Kidney (tissue), 14 donors: Measurements from ENCODE around the gene VWA8. TPM values are rescaled to one million over a fixed set of nuclear protein-coding genes. Genes with fewer than 3 reads are reported as not detected.
A peak's percentile ranks its signal among the peaks of the same experiment; 100 is the strongest.
"Not testable (repeated sequence)": the region's sequence is repeated elsewhere in the genome, so short reads cannot be mapped to it uniquely, and the experiment has no call there.

ENCODE experiments used
- DNase-seq, 5 donors: peaks; one replicate each; pipeline ENCODE4 v3.0.0-alpha.2; 2013 to 2020
- FAIRE-seq: peaks from 2 replicates; lab custom pipeline; 2012; peaks lifted over from hg19 to GRCh38; lab: Jason Lieb, UNC
- H3K27ac ChIP-seq, 2 donors: one replicate each; pipeline ENCODE4 v1.7.0; 2013; ENCODE audit warnings: low read depth in 2 of 2, low read length in 2 of 2, inconsistent platforms in 1 of 2
- H3K27me3 ChIP-seq: one replicate; pipeline ENCODE4 v1.7.1; 2013; ENCODE audit warnings: low read length, inconsistent platforms; ENCODE audit not compliant: control insufficient read depth, insufficient read depth
- H3K36me3 ChIP-seq, 3 donors: one replicate each; pipeline versions ENCODE4 v1.7.0 to v1.7.1; 2013; ENCODE audit warnings: low read length in 3 of 3, control low read depth in 1 of 3, inconsistent platforms in 1 of 3; ENCODE audit not compliant: insufficient read depth in 3 of 3, control insufficient read depth in 2 of 3
- H3K4me1 ChIP-seq, 3 donors: one replicate each; pipeline versions ENCODE4 v1.7.0 to v1.7.1; 2013; ENCODE audit warnings: low read length in 3 of 3, inconsistent platforms in 1 of 3, low read depth in 1 of 3; ENCODE audit not compliant: control insufficient read depth in 2 of 3, insufficient read depth in 2 of 3
- H3K4me3 ChIP-seq, 3 donors: one replicate each; pipeline versions ENCODE4 v1.7.0 to v1.8.1; 2013; ENCODE audit warnings: low read length in 3 of 3, control low read depth in 1 of 3, inconsistent platforms in 1 of 3
- H3K9ac ChIP-seq, 3 donors: one replicate each; pipeline versions ENCODE4 v1.7.0 to v1.7.1; 2013; ENCODE audit warnings: low read length in 3 of 3, control low read depth in 1 of 3, inconsistent platforms in 1 of 3
- H3K9me3 ChIP-seq, 3 donors: one replicate each; pipeline versions ENCODE4 v1.7.0 to v1.7.1; 2013; ENCODE audit warnings: low read length in 3 of 3, control low read depth in 1 of 3, inconsistent platforms in 1 of 3; ENCODE audit not compliant: control insufficient read depth in 2 of 3, insufficient read depth in 1 of 3
- intact Hi-C: fragments of 100-400 bp; cut with DNase I; formaldehyde crosslinking; loops from one replicate; pipeline ENCODE4 v1.11.1; 2022
- polyA plus RNA-seq: library from polyadenylated mRNA; stranded (reverse); fragments of 350-450 nt; fragmentation: Illumina TruSeq; extraction: RNeasy Lipid Tissue Mini Kit (QIAGEN cat#74804); gene quantifications from one replicate; pipeline ENCODE4 v1.2.3, GENCODE V29; 2014; ENCODE audit warnings: low read depth, low replicate concordance; ENCODE audit not compliant: insufficient read depth
- total RNA-seq: library from RNA; stranded (reverse); fragmentation: NEBNext Ultra II Directional; extraction: Animal tissue kit (Norgen Biotek cat#: 25700); gene quantifications from one replicate; pipeline ENCODE4 v1.2.1, GENCODE V29; 2021
- TF ChIP-seq, protein P1 (sequence below): IDR thresholded peaks from 3 replicates; pipeline ENCODE4 v1.5.1; 2012; ENCODE audit warnings: mild to moderate bottlenecking, moderate library complexity, borderline replicate concordance; ENCODE audit not compliant: insufficient read depth; ENCODE audit errors: extremely low read depth
- donor health status: control.
- donor health status: control.
- donor health status: control.
- donor health status: control.
- donor health status: control.
- donor health status: DM: yes; HTN: yes; CAD: no.
- donor health status: Normal renal cell carcinoma (clear cell type).

VWA8 gene
- total and polyA plus RNA-seq, 2 donors from 2014 or later = 6.4 to 21.3 TPM

GRCh38 chr13:41931337-41931736 is 29.6 kb downstream of the VWA8 start:
- no peak for DNase-seq
- Histone ChIP-seq H3K27ac (no peak overlapping the region), H3K9ac (no peak overlapping the region), H3K9me3 (peaks cover 0 to 3% (median 0%) of the 10 kb centered on the region in 3 donors), H3K4me1 (no peaks in the 10 kb centered on the region), H3K36me3 (no peaks in the 10 kb centered on the region), H3K27me3 (no peaks in the 10 kb centered on the region), H3K4me3 (no peak overlapping the region)
- intact Hi-C loops = no loop called here
- TF ChIP-seq, protein P1, sequence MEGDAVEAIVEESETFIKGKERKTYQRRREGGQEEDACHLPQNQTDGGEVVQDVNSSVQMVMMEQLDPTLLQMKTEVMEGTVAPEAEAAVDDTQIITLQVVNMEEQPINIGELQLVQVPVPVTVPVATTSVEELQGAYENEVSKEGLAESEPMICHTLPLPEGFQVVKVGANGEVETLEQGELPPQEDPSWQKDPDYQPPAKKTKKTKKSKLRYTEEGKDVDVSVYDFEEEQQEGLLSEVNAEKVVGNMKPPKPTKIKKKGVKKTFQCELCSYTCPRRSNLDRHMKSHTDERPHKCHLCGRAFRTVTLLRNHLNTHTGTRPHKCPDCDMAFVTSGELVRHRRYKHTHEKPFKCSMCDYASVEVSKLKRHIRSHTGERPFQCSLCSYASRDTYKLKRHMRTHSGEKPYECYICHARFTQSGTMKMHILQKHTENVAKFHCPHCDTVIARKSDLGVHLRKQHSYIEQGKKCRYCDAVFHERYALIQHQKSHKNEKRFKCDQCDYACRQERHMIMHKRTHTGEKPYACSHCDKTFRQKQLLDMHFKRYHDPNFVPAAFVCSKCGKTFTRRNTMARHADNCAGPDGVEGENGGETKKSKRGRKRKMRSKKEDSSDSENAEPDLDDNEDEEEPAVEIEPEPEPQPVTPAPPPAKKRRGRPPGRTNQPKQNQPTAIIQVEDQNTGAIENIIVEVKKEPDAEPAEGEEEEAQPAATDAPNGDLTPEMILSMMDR = no peak
- FAIRE-seq = peak; percentile 60

GRCh38 chr13:41930154-41930553 is 30.8 kb downstream of the VWA8 start:
- H3K4me3 ChIP-seq = no peak overlapping the region
- H3K9ac ChIP-seq = no peak overlapping the region
- no peaks in the 10 kb centered on the region for H3K27me3 ChIP-seq
- TF ChIP-seq, protein P1 = no peak
- H3K9me3 ChIP-seq = peaks cover 0 to 3% (median 0%) of the 10 kb centered on the region in 3 donors
- H3K36me3 ChIP-seq = peaks cover 0 to 7% (median 2%) of the 10 kb centered on the region in 3 donors
- no peaks in the 10 kb centered on the region for H3K4me1 ChIP-seq
- intact Hi-C loops = no loop called here
- no peak for FAIRE-seq
- DNase-seq = no peak
- no peak overlapping the region for H3K27ac ChIP-seq

- FAIRE-seq (peak; percentile 38), DNase-seq (no peak)
- TF ChIP-seq, protein P1 = no peak
- Histone ChIP-seq H3K4me1 (no peaks in the 10 kb centered on the region), H3K27me3 (no peaks in the 10 kb centered on the region), H3K36me3 (peaks cover 0 to 7% (median 2%) of the 10 kb centered on the region in 3 donors), H3K9me3 (peaks cover 2 to 7% (median 2%) of the 10 kb centered on the region in 3 donors), H3K4me3 (peak overlapping the region in 2 of 3 donors; percentile 14 to 46), H3K9ac (no peak overlapping the region), H3K27ac (no peak overlapping the region)
- intact Hi-C loops = no loop called here
These were observed 32.6 kb downstream of the VWA8 start for GRCh38 chr13:41928323-41928722.

GRCh38 chr13:41925014-41925413 is 35.9 kb downstream of the VWA8 start:
- Histone ChIP-seq H3K27me3 (no peaks in the 10 kb centered on the region), H3K36me3 (peaks cover 0 to 7% (median 2%) of the 10 kb centered on the region in 3 donors), H3K4me1 (no peaks in the 10 kb centered on the region), H3K9me3 (peaks cover 2 to 7% (median 2%) of the 10 kb centered on the region in 3 donors), H3K4me3 (no peak overlapping the region), H3K9ac (no peak overlapping the region), H3K27ac (no peak overlapping the region)
- intact Hi-C loops = no loop called here
- TF ChIP-seq, protein P1 = no peak
- FAIRE-seq (no peak), DNase-seq (no peak)

DNA sequence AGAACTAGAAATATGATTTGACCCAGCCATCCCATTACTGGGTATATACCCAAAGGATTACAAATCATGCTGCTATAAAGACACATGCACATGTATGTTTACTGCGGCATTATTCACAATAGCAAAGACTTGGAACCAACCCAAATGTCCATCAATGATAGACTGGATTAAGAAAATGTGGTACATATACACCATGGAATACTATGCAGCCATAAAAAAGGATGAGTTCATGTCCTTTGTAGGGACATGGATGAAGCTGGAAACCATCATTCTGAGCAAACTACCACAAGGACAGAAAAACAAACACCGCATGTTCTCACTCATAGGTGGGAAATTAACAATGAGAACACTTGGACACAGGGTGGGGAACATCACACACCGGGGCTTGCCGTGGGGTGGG is 38.0 kb downstream of the VWA8 start:
- H3K9ac ChIP-seq, H3K36me3 ChIP-seq, intact Hi-C loops, H3K27ac ChIP-seq, H3K9me3 ChIP-seq, H3K27me3 ChIP-seq, FAIRE-seq, H3K4me3 ChIP-seq, H3K4me1 ChIP-seq, DNase-seq: not testable (repeated sequence)
